Natural killer cell (primary cell): ENCODE data around the gene CLOCK. TPM values are rescaled to one million over a fixed set of nuclear protein-coding genes. Genes with fewer than 3 reads are reported as not detected.

Experiments
- ATAC-seq, 3 donors: fragments of 150-1000 bp in 2 of 3; fragments of 200-7000 bp in 1 of 3; cut with Tn5 transposase; 1 replicate in 1 of 3; 2 replicates in 2 of 3; pipeline ENCODE4 v1.10.0; 2021; ENCODE audit warnings: mild to moderate bottlenecking in 2 of 3, moderate library complexity in 2 of 3
- DNase-seq, 2 donors: peaks; one replicate each; pipeline versions ENCODE4 v3.0.0 to v3.0.0-alpha.2; 2013 to 2021; ENCODE audit warnings: mixed read lengths in 1 of 2
- H3K27ac ChIP-seq: one replicate; pipeline ENCODE4 v1.5.1; 2013; ENCODE audit warnings: mild to moderate bottlenecking, low read length
- H3K27me3 ChIP-seq: one replicate; pipeline ENCODE4 v1.6.1; 2013; ENCODE audit warnings: low read length; ENCODE audit not compliant: control insufficient read depth, insufficient read depth
- H3K36me3 ChIP-seq: one replicate; pipeline ENCODE4 v1.6.1; 2013; ENCODE audit warnings: low read length; ENCODE audit not compliant: control insufficient read depth, insufficient read depth
- H3K4me1 ChIP-seq: one replicate; pipeline ENCODE4 v1.6.1; 2013; ENCODE audit warnings: low read length; ENCODE audit not compliant: control insufficient read depth, insufficient read depth
- H3K4me3 ChIP-seq: one replicate; pipeline ENCODE4 v1.5.1; 2013; ENCODE audit warnings: low read length
- H3K9me3 ChIP-seq: one replicate; pipeline ENCODE4 v1.6.1; 2013; ENCODE audit warnings: low read length; ENCODE audit not compliant: control insufficient read depth, insufficient read depth
- H3K27ac Mint-ChIP-seq, 2 donors: one replicate each; pipeline ENCODE4 v1.8.0; 2022; ENCODE audit warnings: mild to moderate bottlenecking in 2 of 2, mixed read lengths in 2 of 2, moderate library complexity in 1 of 2
- H3K27me3 Mint-ChIP-seq, 2 donors: one replicate each; pipeline ENCODE4 v1.8.0; 2022; ENCODE audit warnings: low read depth in 2 of 2, mixed read lengths in 2 of 2
- H3K36me3 Mint-ChIP-seq: one replicate; pipeline ENCODE4 v1.8.0; 2022; ENCODE audit warnings: mixed read lengths
- H3K4me1 Mint-ChIP-seq, 2 donors: one replicate each; pipeline ENCODE4 v1.8.0; 2022; ENCODE audit warnings: mixed read lengths in 2 of 2
- H3K4me3 Mint-ChIP-seq: one replicate; pipeline ENCODE4 v1.8.0; 2022; ENCODE audit warnings: mild to moderate bottlenecking, moderate library complexity, mixed read lengths
- H3K9me3 Mint-ChIP-seq, 2 donors: one replicate each; pipeline ENCODE4 v1.8.0; 2022; ENCODE audit warnings: mixed read lengths in 2 of 2
- WGBS: methylation state at CpG from one replicate; pipeline ENCODE4 v1.1.7; 2013; ENCODE audit warnings: missing lambda C conversion rate; ENCODE audit not compliant: insufficient coverage; 5-methylcytosine and 5-hydroxymethylcytosine counted together
- intact Hi-C: fragments of 100-400 bp; cut with micrococcal nuclease; formaldehyde crosslinking; loops from one replicate; pipeline ENCODE4 v1.14.2; 2022
- total RNA-seq, 4 donors: library from RNA; stranded (reverse); fragments of 120-200 nt in 1 of 4; gene quantifications; one replicate each; pipeline versions ENCODE4 v1.2.3 to v1.2.4, GENCODE V29; 2013 to 2022
- TF ChIP-seq, protein P1 (sequence below): fragments of 200-600 bp; IDR thresholded peaks from one replicate; pipeline ENCODE4 v1.8.0; 2022; ENCODE audit warnings: antibody characterized with exemption

CLOCK gene
- total RNA-seq, 3 donors from 2014 or later (not counting 1 experiment from before 2014, with no cell fraction given): 11.4 to 15.8 (median 13.4) TPM

DNA sequence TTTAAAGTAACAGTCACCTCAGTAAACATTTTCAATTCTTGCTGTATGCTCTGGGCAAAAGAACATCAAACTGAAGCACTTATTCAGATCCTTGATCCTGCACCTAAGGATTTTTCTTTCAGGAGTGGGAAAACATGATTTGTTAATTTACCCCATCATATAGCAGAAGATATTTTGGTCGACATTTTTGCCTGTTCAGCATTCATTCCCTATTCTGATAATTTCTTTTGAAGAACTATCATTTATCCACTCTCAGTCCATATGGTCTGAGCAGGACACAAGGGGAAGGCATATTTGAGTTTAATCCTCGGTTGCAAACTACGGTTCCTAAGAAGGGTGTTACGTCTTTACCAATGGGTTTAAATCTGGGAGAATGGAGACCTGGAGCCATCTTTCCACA is 1.2 kb upstream of the CLOCK start:
- DNase-seq (no peak), ATAC-seq (no peak)
- Histone ChIP-seq H3K27me3 (no peaks in the 10 kb centered on the region), H3K27ac (no peak overlapping the region), H3K4me1 (no peaks in the 10 kb centered on the region), H3K4me3 (no peak overlapping the region), H3K36me3 (no peaks in the 10 kb centered on the region), H3K9me3 (no peaks in the 10 kb centered on the region)
- Mint-ChIP-seq H3K27ac (peak overlapping the region in 1 of 2 donors; percentile 75), H3K4me3 (peak overlapping the region; percentile 90), H3K4me1 (peaks cover 20 to 27% of the 10 kb centered on the region in 2 donors), H3K9me3 (no peaks in the 10 kb centered on the region), H3K27me3 (peaks cover 11 to 21% of the 10 kb centered on the region in 2 donors), H3K36me3 (no peaks in the 10 kb centered on the region)
- WGBS: 75% methylated on average over 4 of the region's 4 CpGs
- intact Hi-C loops: loop anchor here (5.0 to 10.0 kb wide), 5 partner anchors 203 to 1486 kb away; partner anchors contain the start of genes CHIC2, EXOC1, REST and SRD5A3
- TF ChIP-seq, protein P1, sequence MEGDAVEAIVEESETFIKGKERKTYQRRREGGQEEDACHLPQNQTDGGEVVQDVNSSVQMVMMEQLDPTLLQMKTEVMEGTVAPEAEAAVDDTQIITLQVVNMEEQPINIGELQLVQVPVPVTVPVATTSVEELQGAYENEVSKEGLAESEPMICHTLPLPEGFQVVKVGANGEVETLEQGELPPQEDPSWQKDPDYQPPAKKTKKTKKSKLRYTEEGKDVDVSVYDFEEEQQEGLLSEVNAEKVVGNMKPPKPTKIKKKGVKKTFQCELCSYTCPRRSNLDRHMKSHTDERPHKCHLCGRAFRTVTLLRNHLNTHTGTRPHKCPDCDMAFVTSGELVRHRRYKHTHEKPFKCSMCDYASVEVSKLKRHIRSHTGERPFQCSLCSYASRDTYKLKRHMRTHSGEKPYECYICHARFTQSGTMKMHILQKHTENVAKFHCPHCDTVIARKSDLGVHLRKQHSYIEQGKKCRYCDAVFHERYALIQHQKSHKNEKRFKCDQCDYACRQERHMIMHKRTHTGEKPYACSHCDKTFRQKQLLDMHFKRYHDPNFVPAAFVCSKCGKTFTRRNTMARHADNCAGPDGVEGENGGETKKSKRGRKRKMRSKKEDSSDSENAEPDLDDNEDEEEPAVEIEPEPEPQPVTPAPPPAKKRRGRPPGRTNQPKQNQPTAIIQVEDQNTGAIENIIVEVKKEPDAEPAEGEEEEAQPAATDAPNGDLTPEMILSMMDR: no peak

DNA sequence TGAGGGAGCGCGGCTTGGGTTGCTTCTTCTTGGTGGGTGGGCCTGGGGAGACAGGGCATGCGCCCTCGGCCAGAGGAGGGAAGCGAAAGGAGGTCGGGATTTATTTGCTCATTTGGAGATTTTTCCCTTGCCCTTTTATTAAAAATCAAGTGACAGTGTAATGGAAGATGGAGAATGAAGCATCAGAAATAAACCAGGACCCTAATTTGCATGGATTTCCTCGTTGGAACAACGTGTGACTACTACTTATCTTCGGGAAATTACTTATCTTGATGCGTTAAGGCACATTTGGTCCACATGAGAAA is 709 bp upstream of the CLOCK start:
- 4% methylated on average over 9 of the region's 10 CpGs for WGBS
- no peak for DNase-seq
- TF ChIP-seq, protein P1: no peak
- H3K27me3 Mint-ChIP-seq: peaks cover 7 to 16% of the 10 kb centered on the region in 2 donors
- Histone ChIP-seq H3K4me1 (no peaks in the 10 kb centered on the region), H3K27ac (peak overlapping the region; percentile 77), H3K36me3 (no peaks in the 10 kb centered on the region), H3K9me3 (no peaks in the 10 kb centered on the region), H3K4me3 (peak overlapping the region; percentile 79), H3K27me3 (no peaks in the 10 kb centered on the region)
- H3K9me3 Mint-ChIP-seq: no peaks in the 10 kb centered on the region
- peak overlapping the region; percentile 75 to 89 for H3K27ac Mint-ChIP-seq
- H3K4me3 Mint-ChIP-seq: peak overlapping the region; percentile 90
- intact Hi-C loops: loop anchor here (5.0 to 10.0 kb wide), 5 partner anchors 203 to 1485 kb away; partner anchors contain the start of genes CHIC2, EXOC1, REST and SRD5A3
- H3K36me3 Mint-ChIP-seq: no peaks in the 10 kb centered on the region
- peaks cover 20 to 27% of the 10 kb centered on the region in 2 donors for H3K4me1 Mint-ChIP-seq
- no peak for ATAC-seq

DNA sequence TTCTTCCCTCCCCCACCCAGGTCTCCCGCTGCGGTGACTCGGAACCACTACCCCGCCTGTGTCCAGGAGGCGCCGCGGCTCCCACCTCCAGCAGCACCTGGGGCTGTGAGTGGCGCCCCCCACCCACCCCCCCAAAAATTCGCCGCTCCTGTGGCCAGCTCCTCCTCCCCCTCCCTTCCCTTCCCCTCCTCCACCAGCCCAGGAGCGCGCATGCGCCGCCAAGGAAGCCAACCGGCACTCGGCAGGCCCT is 278 bp downstream of the CLOCK start:
- TF ChIP-seq, protein P1: no peak
- WGBS: 0% methylated on average over 16 of the region's 16 CpGs
- DNase-seq: no peak
- Histone ChIP-seq H3K27me3 (no peaks in the 10 kb centered on the region), H3K4me1 (no peaks in the 10 kb centered on the region), H3K36me3 (no peaks in the 10 kb centered on the region), H3K27ac (peak overlapping the region; percentile 77), H3K4me3 (peak overlapping the region; percentile 79), H3K9me3 (no peaks in the 10 kb centered on the region)
- intact Hi-C loops: loop anchor here (1.0 to 10.0 kb wide), 6 partner anchors 151 to 1484 kb away; partner anchors contain the start of genes CHIC2, EXOC1, REST and SRD5A3
- peaks cover 20 to 27% of the 10 kb centered on the region in 2 donors for H3K4me1 Mint-ChIP-seq
- no peaks in the 10 kb centered on the region for H3K36me3 Mint-ChIP-seq
- H3K4me3 Mint-ChIP-seq: peak overlapping the region; percentile 90
- peak overlapping the region; percentile 75 to 89 for H3K27ac Mint-ChIP-seq
- no peaks in the 10 kb centered on the region for H3K9me3 Mint-ChIP-seq
- H3K27me3 Mint-ChIP-seq: peaks cover 2 to 13% of the 10 kb centered on the region in 2 donors
- ATAC-seq: peak; percentile 67 to 81 (median 73)
